Stomach smooth muscle (tissue), 2 donors: Measurements from ENCODE around the gene PAK5.

Source experiments
- H3K27ac ChIP-seq: one replicate; pipeline ENCODE4 v1.7.0; 2013; ENCODE audit warnings: mild to moderate bottlenecking, low read length, inconsistent platforms
- H3K27me3 ChIP-seq, 2 donors: one replicate each; pipeline ENCODE4 v1.7.0; 2013; ENCODE audit warnings: low read length in 2 of 2; ENCODE audit not compliant: insufficient read depth in 2 of 2, control insufficient read depth in 1 of 2
- H3K36me3 ChIP-seq, 2 donors: one replicate each; pipeline ENCODE4 v1.7.0; 2013; ENCODE audit warnings: low read length in 2 of 2; ENCODE audit not compliant: control insufficient read depth in 2 of 2, insufficient read depth in 2 of 2
- H3K4me1 ChIP-seq: one replicate; pipeline ENCODE4 v1.7.0; 2013; ENCODE audit warnings: low read length; ENCODE audit not compliant: control insufficient read depth, insufficient read depth
- H3K4me3 ChIP-seq, 2 donors: one replicate each; pipeline ENCODE4 v1.7.0; 2013; ENCODE audit warnings: low read length in 2 of 2
- H3K9ac ChIP-seq, 2 donors: one replicate each; pipeline ENCODE4 v1.7.0; 2013; ENCODE audit warnings: low read length in 2 of 2, mild to moderate bottlenecking in 1 of 2
- H3K9me3 ChIP-seq, 2 donors: one replicate each; pipeline ENCODE4 v1.7.0; 2013; ENCODE audit warnings: low read length in 2 of 2; ENCODE audit not compliant: control insufficient read depth in 2 of 2
- donor health status: healthy.
- donor health status: Pancreatic carcinoma.

Gene PAK5

DNA sequence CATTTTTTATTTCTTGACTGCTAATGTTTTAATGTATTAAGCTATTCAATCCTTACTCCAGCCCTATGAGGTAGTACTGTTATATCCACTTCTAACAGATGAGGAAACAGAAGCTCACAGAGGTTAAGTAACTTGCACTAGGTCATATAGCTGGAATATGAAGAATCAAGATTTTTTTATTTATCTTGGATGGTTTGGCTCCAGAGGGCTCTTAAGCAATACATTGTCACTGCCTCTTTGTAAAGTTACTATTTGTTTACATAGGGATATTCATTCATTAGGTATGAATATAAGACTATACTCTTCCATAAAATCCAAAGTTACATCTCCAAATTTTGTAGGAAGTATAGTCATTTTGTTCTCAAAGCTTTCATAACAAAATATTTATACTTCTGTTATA lies 210.7 kb downstream of the PAK5 start:
- H3K36me3 ChIP-seq: no peaks in the 10 kb centered on the region
- H3K4me3 ChIP-seq: no peak overlapping the region
- no peaks in the 10 kb centered on the region for H3K4me1 ChIP-seq
- H3K27me3 ChIP-seq: no peaks in the 10 kb centered on the region
- H3K9ac ChIP-seq: no peak overlapping the region
- no peak overlapping the region for H3K27ac ChIP-seq
- H3K9me3 ChIP-seq: peaks cover 0 to 2% of the 10 kb centered on the region in 2 donors

DNA sequence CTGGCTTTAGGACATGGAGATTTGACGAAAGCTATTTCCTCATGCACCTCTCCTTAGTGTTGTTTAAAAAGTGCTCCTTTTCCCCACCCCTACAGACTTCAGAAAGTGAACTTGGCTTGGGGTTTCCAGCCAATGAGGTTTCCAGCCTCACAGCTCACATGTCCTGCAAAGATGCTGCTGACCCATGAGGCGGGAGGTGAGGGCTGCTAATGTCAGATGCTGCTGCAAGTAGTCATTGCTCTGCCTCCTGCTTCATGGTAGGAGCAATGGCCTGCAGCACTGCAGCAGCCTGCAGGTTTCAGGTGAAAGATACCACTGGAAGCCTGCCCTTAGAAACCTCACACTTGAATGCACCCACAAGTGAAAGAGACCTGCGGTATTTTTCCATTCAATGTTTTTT lies 211.7 kb downstream of the PAK5 start:
- Histone ChIP-seq H3K4me3 (no peak overlapping the region), H3K9ac (no peak overlapping the region), H3K9me3 (peaks cover 0 to 2% of the 10 kb centered on the region in 2 donors), H3K4me1 (no peaks in the 10 kb centered on the region), H3K27ac (no peak overlapping the region), H3K36me3 (no peaks in the 10 kb centered on the region), H3K27me3 (no peaks in the 10 kb centered on the region)

DNA sequence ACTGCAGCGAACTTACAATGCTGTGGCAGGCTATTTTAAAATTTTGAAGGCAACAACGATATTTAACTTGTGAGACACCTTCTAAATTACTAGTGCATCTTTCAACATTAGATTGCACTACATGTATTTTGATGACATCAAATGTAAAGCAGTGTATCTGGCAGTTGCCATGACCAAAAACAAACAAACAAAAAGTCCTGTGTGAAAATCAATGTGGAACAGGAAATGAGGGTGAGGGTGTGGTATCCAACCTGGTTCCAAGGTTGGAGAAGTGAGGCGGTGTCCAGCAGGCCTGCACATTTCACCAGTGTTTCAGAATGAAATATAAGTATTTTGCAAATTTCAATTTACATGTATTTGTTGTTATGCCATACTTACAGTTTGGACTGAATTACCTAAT lies 212.5 kb downstream of the PAK5 start:
- H3K4me1 ChIP-seq: no peaks in the 10 kb centered on the region
- no peak overlapping the region for H3K9ac ChIP-seq
- H3K27ac ChIP-seq: no peak overlapping the region
- no peak overlapping the region for H3K4me3 ChIP-seq
- peaks cover 0 to 2% of the 10 kb centered on the region in 2 donors for H3K9me3 ChIP-seq
- H3K36me3 ChIP-seq: no peaks in the 10 kb centered on the region
- no peaks in the 10 kb centered on the region for H3K27me3 ChIP-seq

DNA sequence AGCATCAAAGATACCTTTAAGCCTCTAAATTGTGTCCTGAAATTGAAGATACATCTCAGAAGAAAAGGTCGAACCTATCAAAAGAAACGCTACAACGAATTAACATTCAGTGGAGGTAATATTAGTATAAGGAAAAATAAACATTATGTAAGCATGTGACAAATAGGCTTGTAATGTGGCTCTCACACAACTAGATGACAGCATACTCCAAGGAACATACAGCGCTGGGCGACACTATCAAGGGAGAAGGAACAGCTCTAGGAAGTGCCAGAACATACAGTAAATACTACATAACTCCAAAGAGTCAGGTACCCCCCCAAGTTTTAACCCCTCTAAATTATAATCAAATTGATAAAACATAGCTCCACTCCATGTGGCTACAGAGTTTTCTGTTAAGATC lies 220.9 kb downstream of the PAK5 start:
- no peak overlapping the region for H3K9ac ChIP-seq
- H3K36me3 ChIP-seq: no peaks in the 10 kb centered on the region
- no peaks in the 10 kb centered on the region for H3K27me3 ChIP-seq
- H3K9me3 ChIP-seq: no peaks in the 10 kb centered on the region
- H3K4me3 ChIP-seq: no peak overlapping the region
- H3K27ac ChIP-seq: no peak overlapping the region
- H3K4me1 ChIP-seq: no peaks in the 10 kb centered on the region

DNA sequence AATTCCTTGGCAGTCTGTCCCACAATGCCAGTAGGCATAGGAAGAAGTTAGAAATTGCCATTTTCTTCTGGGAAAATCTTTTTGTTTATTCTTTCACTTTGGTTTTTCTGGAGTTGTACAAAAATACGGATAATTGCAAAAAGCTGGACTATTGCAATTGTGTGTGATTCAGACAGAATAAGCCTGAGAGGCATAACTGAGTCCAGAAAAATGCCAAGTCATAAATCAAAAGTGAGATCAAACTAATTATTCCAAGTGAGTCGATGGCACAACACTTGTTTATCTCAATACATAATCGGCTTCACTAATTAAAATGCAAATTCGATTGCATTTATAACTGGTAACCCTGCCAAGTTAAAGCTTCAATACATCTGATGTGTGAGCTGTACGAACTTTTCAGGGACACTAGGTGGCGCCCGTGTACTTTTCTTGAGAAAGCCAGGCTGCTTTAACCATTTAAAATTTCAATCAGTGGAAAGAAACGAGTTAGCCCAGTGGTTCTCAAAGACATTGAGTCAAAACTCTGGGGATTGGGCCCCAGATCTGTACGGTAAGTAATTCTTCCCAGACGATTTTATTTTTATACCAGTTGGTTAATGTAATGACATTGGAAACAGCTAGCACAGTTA lies 221.9 kb downstream of the PAK5 start:
- H3K36me3 ChIP-seq: no peaks in the 10 kb centered on the region
- H3K4me3 ChIP-seq: no peak overlapping the region
- no peaks in the 10 kb centered on the region for H3K4me1 ChIP-seq
- H3K27me3 ChIP-seq: no peaks in the 10 kb centered on the region
- no peak overlapping the region for H3K27ac ChIP-seq
- H3K9ac ChIP-seq: no peak overlapping the region
- H3K9me3 ChIP-seq: no peaks in the 10 kb centered on the region

DNA sequence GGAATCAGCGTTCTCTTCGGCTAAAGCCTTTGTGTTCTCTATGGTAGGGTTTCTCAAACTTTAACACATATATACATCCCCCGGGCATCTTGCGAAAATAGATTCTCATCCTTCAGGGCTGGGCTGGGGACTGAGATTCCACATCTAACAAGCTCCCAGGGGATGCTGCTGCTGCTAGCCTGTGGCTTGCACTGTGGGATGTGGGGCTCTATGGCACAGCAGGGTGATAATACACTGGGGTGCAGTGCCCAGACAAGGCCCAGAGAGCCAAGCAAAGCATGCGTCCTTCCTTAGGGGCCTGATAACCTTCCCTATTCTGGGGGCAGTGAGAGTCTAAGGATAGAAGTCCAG lies 222.4 kb downstream of the PAK5 start:
- no peak overlapping the region for H3K9ac ChIP-seq
- no peaks in the 10 kb centered on the region for H3K4me1 ChIP-seq
- H3K27ac ChIP-seq: no peak overlapping the region
- no peaks in the 10 kb centered on the region for H3K36me3 ChIP-seq
- H3K4me3 ChIP-seq: no peak overlapping the region
- H3K9me3 ChIP-seq: no peaks in the 10 kb centered on the region
- H3K27me3 ChIP-seq: no peaks in the 10 kb centered on the region

DNA sequence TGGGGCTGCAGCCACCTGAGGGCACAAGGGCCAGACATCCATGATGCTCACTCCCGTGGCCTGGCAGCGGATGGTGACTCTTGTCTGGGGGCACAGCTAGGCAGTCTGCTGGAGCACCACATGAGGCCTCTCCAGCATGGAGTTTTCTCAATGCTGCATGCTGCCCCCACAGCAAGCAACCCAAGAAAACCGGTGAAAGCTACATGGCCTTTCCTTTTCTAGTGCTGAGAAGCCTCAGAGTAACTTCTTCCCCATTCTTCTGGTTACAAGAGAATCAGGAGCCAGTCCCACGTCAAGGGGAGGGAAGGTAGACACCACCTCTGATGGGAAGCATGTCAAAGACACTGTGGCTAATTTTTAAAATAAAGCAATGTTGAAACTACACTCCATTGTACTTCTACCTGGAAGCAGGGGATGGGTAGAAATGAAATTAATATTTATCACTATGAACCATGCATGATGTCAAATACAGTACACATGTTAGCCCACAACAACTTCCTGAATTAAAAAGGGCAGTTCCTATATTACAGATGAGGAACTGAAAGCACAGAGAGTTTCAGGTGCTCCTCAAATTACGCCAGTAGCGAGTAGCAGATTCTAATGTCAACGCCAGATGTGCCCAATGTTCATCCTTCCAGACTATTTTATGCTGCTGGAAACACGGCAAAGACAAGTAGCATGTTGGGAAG lies 223.0 kb downstream of the PAK5 start:
- H3K36me3 ChIP-seq: no peaks in the 10 kb centered on the region
- no peaks in the 10 kb centered on the region for H3K27me3 ChIP-seq
- H3K27ac ChIP-seq: no peak overlapping the region
- no peaks in the 10 kb centered on the region for H3K4me1 ChIP-seq
- no peak overlapping the region for H3K9ac ChIP-seq
- H3K9me3 ChIP-seq: no peaks in the 10 kb centered on the region
- no peak overlapping the region for H3K4me3 ChIP-seq

DNA sequence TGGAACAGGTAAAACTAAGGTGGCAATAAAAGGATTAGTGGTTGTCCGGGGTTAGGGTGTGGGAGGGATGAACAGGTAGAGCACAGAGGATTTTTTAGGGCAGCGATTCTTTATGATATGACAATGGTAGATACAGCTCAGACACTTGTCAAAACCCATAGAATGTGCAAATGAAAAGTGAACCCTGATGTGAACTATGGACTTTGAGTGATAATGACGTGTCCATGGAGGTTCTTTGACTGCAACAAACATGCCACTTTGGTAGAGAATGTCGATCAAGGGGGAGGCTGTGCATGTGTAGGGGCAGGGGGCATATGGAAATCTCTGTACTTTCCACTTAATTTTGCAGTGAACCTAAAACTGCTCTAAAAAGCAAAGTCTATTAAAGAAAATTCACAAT lies 223.8 kb downstream of the PAK5 start:
- H3K9ac ChIP-seq: no peak overlapping the region
- H3K27me3 ChIP-seq: no peaks in the 10 kb centered on the region
- H3K4me3 ChIP-seq: no peak overlapping the region
- no peaks in the 10 kb centered on the region for H3K4me1 ChIP-seq
- no peak overlapping the region for H3K27ac ChIP-seq
- no peaks in the 10 kb centered on the region for H3K36me3 ChIP-seq
- no peaks in the 10 kb centered on the region for H3K9me3 ChIP-seq

DNA sequence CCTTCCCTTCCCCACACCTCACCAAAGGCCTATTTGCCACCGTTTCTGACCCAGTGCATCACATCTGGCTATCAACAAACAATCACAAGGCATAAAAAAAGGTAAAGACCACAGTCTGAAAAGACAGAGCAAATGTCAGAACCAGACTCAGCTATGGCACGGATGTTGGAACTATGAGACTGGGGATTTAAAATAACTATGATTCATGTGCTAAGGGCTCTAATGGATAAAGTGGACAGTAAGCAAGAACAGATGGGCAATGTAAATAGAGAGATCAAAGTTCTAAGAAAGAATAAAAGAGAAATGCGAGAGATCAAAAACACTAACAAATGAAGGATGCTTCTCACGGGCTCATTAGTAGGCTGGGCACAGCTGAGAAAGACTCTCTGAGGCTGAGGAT lies 225.0 kb downstream of the PAK5 start:
- Histone ChIP-seq H3K27ac (no peak overlapping the region), H3K36me3 (no peaks in the 10 kb centered on the region), H3K4me1 (no peaks in the 10 kb centered on the region), H3K9ac (no peak overlapping the region), H3K27me3 (no peaks in the 10 kb centered on the region), H3K9me3 (no peaks in the 10 kb centered on the region), H3K4me3 (no peak overlapping the region)

DNA sequence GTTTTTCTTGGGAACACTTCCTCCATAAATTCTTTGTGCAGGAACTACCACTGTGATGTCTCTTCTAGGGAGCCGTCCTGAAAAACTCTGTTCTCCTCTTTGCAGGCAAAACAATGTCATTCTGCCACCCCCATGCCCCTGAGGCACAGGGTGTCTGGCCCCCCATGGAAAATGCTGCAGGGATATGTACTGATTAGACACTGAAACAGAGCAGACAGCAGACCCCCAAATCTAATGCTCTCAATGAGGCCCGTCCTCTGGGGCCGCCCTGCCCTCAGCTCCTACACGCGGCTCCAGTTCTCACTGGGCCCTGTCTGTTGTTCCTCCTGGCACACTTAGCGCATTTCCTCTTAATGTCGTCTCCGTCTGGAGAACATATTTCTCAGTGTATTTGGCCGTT lies 227.0 kb downstream of the PAK5 start:
- Histone ChIP-seq H3K4me3 (no peak overlapping the region), H3K9me3 (no peaks in the 10 kb centered on the region), H3K27ac (no peak overlapping the region), H3K36me3 (no peaks in the 10 kb centered on the region), H3K4me1 (no peaks in the 10 kb centered on the region), H3K9ac (no peak overlapping the region), H3K27me3 (no peaks in the 10 kb centered on the region)

DNA sequence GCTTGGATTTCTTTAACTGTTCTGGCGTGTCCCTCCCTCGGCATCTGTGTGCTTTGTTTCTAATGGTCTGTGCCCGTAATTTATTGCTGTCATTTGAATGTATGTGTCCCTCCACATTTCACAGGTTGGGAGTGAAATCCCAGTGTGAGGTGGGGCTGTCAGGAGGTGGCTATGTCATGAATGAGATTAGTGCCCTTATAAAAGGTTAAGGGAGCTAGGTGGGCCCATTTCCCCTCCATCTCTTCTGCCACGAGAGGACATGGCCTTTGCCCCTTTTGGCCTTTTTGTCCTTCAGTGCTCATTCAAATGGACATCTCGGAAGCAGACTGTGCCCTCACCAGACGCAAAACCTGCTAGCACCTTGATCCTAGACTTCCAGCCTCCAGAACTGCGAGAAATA lies 228.2 kb downstream of the PAK5 start:
- H3K9me3 ChIP-seq: no peaks in the 10 kb centered on the region
- H3K27me3 ChIP-seq: no peaks in the 10 kb centered on the region
- no peaks in the 10 kb centered on the region for H3K4me1 ChIP-seq
- no peak overlapping the region for H3K4me3 ChIP-seq
- no peaks in the 10 kb centered on the region for H3K36me3 ChIP-seq
- no peak overlapping the region for H3K9ac ChIP-seq
- H3K27ac ChIP-seq: no peak overlapping the region
